HepG2 (cell line): ENCODE data around the gene INO80C. TPM values are rescaled to one million over a fixed set of nuclear protein-coding genes. Genes with fewer than 3 reads are reported as not detected.

ENCODE experiments used
- AKNA ChIP-seq: sonication (generic); formaldehyde crosslinking; IDR thresholded peaks from 2 replicates; pipeline ENCODE4 v1.4.0; 2020; ENCODE audit warnings: missing genetic modification reagents, borderline replicate concordance
- EED ChIP-seq: sonication (generic); formaldehyde crosslinking; IDR thresholded peaks from 2 replicates; pipeline ENCODE4 v1.5.0; 2020; ENCODE audit warnings: mild to moderate bottlenecking, missing genetic modification reagents
- HIVEP1 ChIP-seq: sonication (generic); formaldehyde crosslinking; IDR thresholded peaks from 2 replicates; pipeline ENCODE4 v1.4.0; 2020; ENCODE audit warnings: mild to moderate bottlenecking, missing genetic modification reagents
- LBX2 ChIP-seq: sonication (generic); formaldehyde crosslinking; IDR thresholded peaks from 2 replicates; pipeline ENCODE4 v1.5.0; 2020; ENCODE audit warnings: missing genetic modification reagents, mild to moderate bottlenecking, borderline replicate concordance
- MAX ChIP-seq: IDR thresholded peaks from 2 replicates; pipeline ENCODE4 v1.6.1; 2012; ENCODE audit warnings: inconsistent platforms
- MBNL3 ChIP-seq: fragments of 250-450 bp; sonication (Bioruptor Pico); conservative IDR thresholded peaks from 2 replicates; pipeline ENCODE4 v1.8.0; 2022; ENCODE audit warnings: mild to moderate bottlenecking, inconsistent platforms
- MXI1 ChIP-seq: IDR thresholded peaks from 3 replicates; pipeline ENCODE4 v1.6.1; 2012; ENCODE audit warnings: low read depth, low read length, inconsistent platforms, borderline replicate concordance
- NFIC ChIP-seq: IDR thresholded peaks from 2 replicates; pipeline ENCODE4 v1.6.1; 2012; ENCODE audit warnings: mild to moderate bottlenecking, low read length, inconsistent platforms
- NFYC ChIP-seq: IDR thresholded peaks from 2 replicates; pipeline ENCODE4 v1.6.1; 2016; ENCODE audit warnings: missing genetic modification reagents, missing compliant biosample characterization
- PCBP1 ChIP-seq: fragments of 200-400 bp; formaldehyde crosslinking; IDR thresholded peaks from 2 replicates; pipeline ENCODE4 v1.6.1; 2017; ENCODE audit warnings: mild to moderate bottlenecking, low read depth, low read length, borderline replicate concordance
- POLR2AphosphoS5 ChIP-seq: IDR thresholded peaks from 2 replicates; pipeline ENCODE4 v1.6.1; 2012; ENCODE audit warnings: low read depth, low read length
- RAD21 ChIP-seq: fragments of 450-650 bp; formaldehyde crosslinking; IDR thresholded peaks from 2 replicates; pipeline ENCODE4 v1.5.0; 2020; ENCODE audit warnings: mild to moderate bottlenecking
- RBM22 ChIP-seq: fragments of 200-400 bp; formaldehyde crosslinking; optimal IDR thresholded peaks from 2 replicates; pipeline ENCODE3; 2017; ENCODE audit warnings: mild to moderate bottlenecking, low read length, moderate library complexity
- SALL1 ChIP-seq: sonication (generic); formaldehyde crosslinking; IDR thresholded peaks from 2 replicates; pipeline ENCODE4 v1.8.0; 2022; ENCODE audit warnings: mild to moderate bottlenecking, missing genetic modification reagents
- SMYD3 ChIP-seq: sonication (generic); formaldehyde crosslinking; IDR thresholded peaks from 2 replicates; pipeline ENCODE4 v1.8.1; 2023; ENCODE audit warnings: mild to moderate bottlenecking, missing genetic modification reagents
- TFAP4 ChIP-seq: sonication (generic); IDR thresholded peaks from 2 replicates; pipeline ENCODE4 v1.6.1; 2016; ENCODE audit warnings: low read depth, borderline replicate concordance
- THAP11 ChIP-seq: IDR thresholded peaks from 2 replicates; pipeline ENCODE4 v1.6.1; 2016; ENCODE audit warnings: missing biosample characterization, missing genetic modification reagents
- ZBTB8A ChIP-seq: sonication (generic); formaldehyde crosslinking; IDR thresholded peaks from 2 replicates; pipeline ENCODE4 v1.4.0; 2020; ENCODE audit warnings: mild to moderate bottlenecking, low read depth, missing genetic modification reagents, borderline replicate concordance
- ZNF230 ChIP-seq: sonication (generic); formaldehyde crosslinking; IDR thresholded peaks from 2 replicates; pipeline ENCODE4 v1.4.0; 2020; ENCODE audit warnings: mild to moderate bottlenecking, missing genetic modification reagents
- ZNF607 ChIP-seq: sonication (generic); formaldehyde crosslinking; IDR thresholded peaks from 2 replicates; pipeline ENCODE4 v1.5.1; 2020; ENCODE audit warnings: missing genetic modification reagents, mild to moderate bottlenecking, borderline replicate concordance
- ZNF792 ChIP-seq: IDR thresholded peaks from 2 replicates; pipeline ENCODE4 v1.6.1; 2016
- ZNF816 ChIP-seq: sonication (generic); formaldehyde crosslinking; IDR thresholded peaks from 2 replicates; pipeline ENCODE4 v1.8.0; 2022; ENCODE audit warnings: missing genetic modification reagents, mild to moderate bottlenecking, borderline replicate concordance
- ZSCAN20 ChIP-seq: sonication (generic); formaldehyde crosslinking; IDR thresholded peaks from 2 replicates; pipeline ENCODE4 v1.4.0; 2020; ENCODE audit warnings: missing genetic modification reagents, mild to moderate bottlenecking, borderline replicate concordance
- polyA plus RNA-seq, 8 experiments: library from polyadenylated mRNA; depleted of rRNA in 3 of 8; stranded (reverse) in 7 of 8; unstranded in 1 of 8; fragments of >200 nt; fragmentation: Illumina TruSeq in 4 of 8; extraction: Trizol in 4 of 8; gene quantifications; 2 replicates each; pipeline versions ENCODE4 v1.2.1 to v1.2.3, GENCODE V29; 2011 to 2016; ENCODE audit warnings: low read depth in 4 of 8, missing spikeins in 1 of 8, mixed read lengths in 1 of 8; ENCODE audit not compliant: insufficient read depth in 1 of 8
- total RNA-seq, 5 experiments: library from RNA; depleted of rRNA; stranded (reverse); fragments of >200 nt; fragmentation: Illumina TruSeq; extraction: Trizol; gene quantifications; 2 replicates each; pipeline ENCODE4 v1.2.3, GENCODE V29; 2016; ENCODE audit warnings: low read depth in 1 of 5

The INO80C gene
- total and polyA plus RNA-seq, 2 of the 13 experiments (the other 11 are each of a cell fraction or from before 2014, with no cell fraction given) = 8.2 to 15.4 TPM

- TF ChIP-seq ZSCAN20 (CRISPR knock-in tag) (no peak), MXI1 (peak; percentile 65; the same call in 2 of the 3 replicates), HIVEP1 (CRISPR knock-in tag) (peak; percentile 87), TFAP4 (peak; percentile 40; the same call in 1 of the 2 replicates), ZBTB8A (no peak), RAD21 (CRISPR knock-in tag) (peak; percentile 54; the same call in 1 of the 2 replicates), ZNF816 (CRISPR knock-in tag) (peak; percentile 88; the same call in 1 of the 2 replicates), RBM22 (peak; percentile 63), SMYD3 (CRISPR knock-in tag) (peak; percentile 34; the same call in 1 of the 2 replicates), LBX2 (CRISPR knock-in tag) (no peak), SALL1 (CRISPR knock-in tag) (peak; percentile 85; the same call in 1 of the 2 replicates), THAP11 (CRISPR knock-in tag) (peak; percentile 90), MBNL3 (CRISPR knock-in tag) (0 out of 2 replicates have a peak, but pooled peaks have one; percentile 58), POLR2AphosphoS5 (peak; percentile 89), AKNA (CRISPR knock-in tag) (0 out of 2 replicates have a peak, but pooled peaks have one; percentile 69), MAX (peak; percentile 94), EED (CRISPR knock-in tag) (peak; percentile 82), NFIC (peak; percentile 81), NFYC (no peak; the same call in 1 of the 2 replicates), ZNF230 (CRISPR knock-in tag) (peak; percentile 46; the same call in 1 of the 2 replicates), ZNF607 (CRISPR knock-in tag) (no peak; the same call in 1 of the 2 replicates), PCBP1 (0 out of 2 replicates have a peak, but pooled peaks have one; percentile 71), ZNF792 (CRISPR knock-in tag) (peak; percentile 65)
Measured at GRCh38 chr18:35497370-35498197, at the start of gene INO80C (continued).
